ENCODE data around the gene CNTN2.

Gene CNTN2

DNA sequence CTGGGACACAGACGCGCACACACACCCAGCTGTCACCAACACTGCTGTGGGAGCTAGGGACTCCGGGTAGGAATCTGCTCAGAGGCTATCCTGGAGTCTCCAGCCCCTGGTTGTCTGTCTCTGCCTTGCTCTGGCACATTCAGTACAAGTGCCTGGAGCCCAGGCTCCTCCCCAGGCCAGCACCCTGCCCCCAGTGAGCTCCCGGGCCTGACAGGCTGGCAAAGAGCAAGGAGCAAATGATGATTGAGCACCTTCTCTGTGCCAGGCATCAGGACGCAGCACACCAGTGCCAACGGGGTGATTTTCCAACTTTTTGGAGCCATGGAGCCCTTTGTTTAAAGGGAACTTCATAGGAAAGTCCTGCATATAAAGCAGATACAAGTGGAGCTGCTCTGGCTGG lies 6.5 kb downstream of the CNTN2 start:
- no peak for DNase-seq (ENCODE audit: extremely low read depth in 1 of 2, low read depth in 1 of 2)

DNA sequence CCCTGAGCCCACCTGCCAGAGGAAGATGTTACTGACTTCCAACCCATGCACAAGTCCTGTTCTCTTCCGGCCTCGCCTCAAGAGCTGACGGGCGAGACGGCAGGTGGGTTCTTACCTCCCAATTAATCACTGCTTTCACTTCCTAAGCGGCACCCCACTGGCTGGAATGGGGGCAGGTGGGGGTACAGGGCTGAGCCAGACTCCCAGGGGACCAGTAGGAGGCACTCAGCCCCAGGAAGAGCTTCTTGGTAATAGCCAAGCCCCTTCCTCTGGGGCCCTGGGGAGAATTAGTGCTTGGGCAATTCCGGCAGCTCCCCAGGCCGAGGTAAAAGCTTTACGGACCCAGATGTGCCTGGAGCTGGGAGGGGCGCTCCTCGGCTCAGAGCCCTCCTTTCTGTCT lies 9.7 kb downstream of the CNTN2 start:
- DNase-seq (ENCODE audit: extremely low read depth in 1 of 2, low read depth in 1 of 2) = no peak

DNA sequence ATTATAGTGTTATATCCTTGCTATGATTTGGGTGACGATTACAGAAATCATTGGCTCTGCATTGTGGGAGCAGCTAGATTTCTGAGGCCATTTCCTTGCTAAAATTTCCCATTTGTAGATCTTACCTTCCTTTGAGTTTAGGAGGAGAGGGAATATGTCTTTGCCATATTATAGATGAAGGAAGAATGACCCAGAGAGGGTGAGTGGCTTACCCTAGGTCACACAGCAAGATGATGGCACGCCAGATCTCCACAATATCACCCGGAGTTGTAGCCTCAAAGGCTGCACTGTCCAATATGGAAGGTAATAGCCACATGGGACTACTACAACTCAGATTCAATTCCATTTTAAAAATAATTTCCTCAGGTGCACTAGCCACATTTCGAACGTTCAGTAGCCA lies 10.3 kb downstream of the CNTN2 start:
- DNase-seq (ENCODE audit: extremely low read depth in 1 of 2, low read depth in 1 of 2) = no peak

DNA sequence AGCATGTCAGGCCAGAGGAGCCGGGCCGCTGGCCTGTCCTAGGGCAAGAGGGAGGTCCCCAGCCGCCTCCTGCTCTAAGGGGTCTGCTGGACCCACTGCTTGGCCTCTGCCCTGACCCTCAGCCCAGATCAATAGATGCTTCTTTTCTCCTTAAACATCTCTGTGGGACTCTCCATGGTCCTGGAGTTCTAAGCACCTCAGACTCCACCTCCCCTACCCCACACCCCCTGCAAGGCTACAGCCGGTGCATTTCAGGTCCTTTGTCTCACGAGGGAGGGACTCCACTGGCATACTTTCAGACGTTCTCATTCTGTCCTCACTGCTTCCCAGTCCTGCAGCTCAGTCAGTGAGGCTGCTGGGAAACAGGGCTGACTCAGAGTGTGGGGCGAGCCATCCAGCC lies 11.0 kb downstream of the CNTN2 start:
- no peak for DNase-seq (ENCODE audit: extremely low read depth in 1 of 2, low read depth in 1 of 2)

DNA sequence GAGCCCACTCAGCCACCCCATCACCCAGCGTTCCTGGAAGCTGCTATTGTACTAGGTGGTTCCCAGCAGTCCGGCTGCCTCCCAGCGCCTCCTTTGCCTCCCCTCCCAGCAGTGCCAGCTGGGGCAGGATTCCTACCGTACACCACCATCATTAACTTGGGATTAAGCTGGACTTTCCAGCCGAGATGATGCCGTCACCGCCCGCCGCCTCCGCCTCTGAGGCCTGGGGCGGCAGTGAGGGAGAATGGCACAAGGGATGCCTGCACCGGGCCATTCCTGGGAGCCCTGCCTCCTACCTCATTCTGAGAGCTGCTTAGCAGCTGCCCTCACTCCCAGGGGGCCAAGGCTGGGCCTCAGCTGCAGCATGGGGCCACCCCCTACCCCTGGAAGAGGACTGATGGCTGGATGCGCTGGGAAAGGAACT lies 13.2 kb downstream of the CNTN2 start:
- DNase-seq (ENCODE audit: extremely low read depth in 1 of 2, low read depth in 1 of 2) = no peak

DNA sequence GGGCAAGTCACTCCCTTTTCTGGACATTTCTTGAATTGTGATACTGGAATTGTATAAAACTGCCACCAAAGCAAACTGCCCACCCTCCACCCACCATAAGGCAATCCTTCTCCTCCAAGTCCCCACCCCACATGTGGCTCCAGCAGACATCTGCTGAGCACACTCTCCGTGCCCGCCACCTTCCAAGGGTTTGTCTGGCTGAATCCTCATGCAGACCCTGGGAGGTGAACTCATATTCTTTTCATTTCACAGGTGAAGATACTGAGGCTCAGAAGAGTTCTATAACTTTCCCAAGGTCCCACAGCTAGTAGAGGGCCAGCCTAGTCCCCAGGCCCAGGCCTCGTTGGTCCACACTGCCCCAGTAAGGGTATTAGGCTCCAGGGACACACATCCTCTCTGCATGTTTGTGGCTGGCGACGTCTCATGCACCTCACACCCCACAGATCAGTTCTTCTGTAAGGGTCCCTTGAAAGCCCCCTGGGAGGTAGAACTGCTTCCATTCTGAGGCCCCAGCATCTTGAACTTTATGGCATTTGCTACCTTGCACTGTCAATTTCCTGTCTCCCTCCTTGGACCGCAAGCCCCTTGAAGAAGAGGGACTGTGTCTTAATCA lies 14.1 kb downstream of the CNTN2 start:
- DNase-seq (ENCODE audit: extremely low read depth in 1 of 2, low read depth in 1 of 2) = no peak

DNA sequence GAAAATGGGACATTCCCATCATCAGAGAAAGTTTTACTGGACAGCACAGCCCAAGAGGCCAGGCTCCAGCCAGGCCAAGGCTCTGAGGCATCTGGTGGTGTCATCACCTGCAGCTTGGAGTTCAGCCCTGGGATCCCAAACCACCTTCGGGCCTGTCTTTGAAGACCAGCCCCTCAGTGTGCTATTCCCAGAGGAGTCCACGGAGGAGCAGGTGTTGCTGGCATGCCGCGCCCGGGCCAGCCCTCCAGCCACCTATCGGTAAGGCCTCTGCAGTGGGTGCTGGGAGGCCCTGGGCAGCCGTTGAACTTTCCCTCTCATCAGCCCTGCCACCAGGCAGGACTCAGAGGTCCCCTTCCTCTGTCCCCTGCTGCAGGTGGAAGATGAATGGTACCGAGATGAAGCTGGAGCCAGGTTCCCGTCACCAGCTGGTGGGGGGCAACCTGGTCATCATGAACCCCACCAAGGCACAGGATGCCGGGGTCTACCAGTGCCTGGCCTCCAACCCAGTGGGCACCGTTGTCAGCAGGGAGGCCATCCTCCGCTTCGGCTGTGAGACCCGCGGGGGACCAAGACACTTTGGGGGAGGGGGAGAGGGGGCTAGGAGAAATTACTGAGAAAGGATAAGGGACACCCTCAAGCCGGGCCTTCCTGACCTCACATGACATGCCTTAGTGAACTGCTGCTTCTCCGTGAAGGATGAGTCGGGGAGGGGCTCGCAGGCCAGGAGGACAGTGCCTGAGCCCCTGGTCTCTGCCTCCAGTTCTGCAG lies 15.0 kb downstream of the CNTN2 start:
- DNase-seq (ENCODE audit: extremely low read depth in 1 of 2, low read depth in 1 of 2) = no peak

DNA sequence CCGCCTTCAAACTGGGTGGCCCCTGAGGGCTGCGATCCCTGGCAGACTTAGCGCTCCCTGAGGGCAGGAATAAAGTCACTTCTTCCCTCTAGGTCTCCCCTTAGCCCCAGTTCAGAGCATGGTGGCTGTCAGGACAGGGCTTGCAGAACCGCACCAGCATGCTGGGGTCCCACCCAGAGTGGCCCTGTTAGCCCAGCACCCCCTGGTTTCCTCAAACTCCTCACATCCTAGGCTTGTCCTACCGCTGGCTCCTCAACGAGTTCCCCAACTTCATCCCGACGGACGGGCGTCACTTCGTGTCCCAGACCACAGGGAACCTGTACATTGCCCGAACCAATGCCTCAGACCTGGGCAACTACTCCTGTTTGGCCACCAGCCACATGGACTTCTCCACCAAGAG lies 15.8 kb downstream of the CNTN2 start:
- DNase-seq (ENCODE audit: extremely low read depth in 1 of 2, low read depth in 1 of 2) = no peak

DNA sequence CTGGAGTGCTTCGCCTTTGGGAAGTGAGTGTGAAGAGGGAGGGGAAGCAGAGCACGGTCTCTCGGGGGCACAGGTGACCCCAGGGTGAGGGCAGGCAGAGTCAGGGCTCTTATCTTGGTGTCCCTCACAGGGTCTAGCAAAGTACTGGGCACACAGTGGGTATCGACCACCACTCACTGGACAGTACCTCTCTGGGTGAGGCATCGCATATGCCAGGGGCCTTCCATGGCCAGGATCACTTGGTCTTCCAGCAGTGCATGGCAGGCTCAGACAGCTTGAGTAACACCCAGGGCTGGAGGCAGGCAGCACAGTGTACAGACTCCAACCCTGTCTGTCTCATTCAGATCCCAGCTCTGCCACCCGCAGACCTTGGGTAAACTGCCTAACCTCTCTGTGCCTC lies 16.6 kb downstream of the CNTN2 start:
- DNase-seq (ENCODE audit: extremely low read depth in 1 of 2, low read depth in 1 of 2) = no peak

DNA sequence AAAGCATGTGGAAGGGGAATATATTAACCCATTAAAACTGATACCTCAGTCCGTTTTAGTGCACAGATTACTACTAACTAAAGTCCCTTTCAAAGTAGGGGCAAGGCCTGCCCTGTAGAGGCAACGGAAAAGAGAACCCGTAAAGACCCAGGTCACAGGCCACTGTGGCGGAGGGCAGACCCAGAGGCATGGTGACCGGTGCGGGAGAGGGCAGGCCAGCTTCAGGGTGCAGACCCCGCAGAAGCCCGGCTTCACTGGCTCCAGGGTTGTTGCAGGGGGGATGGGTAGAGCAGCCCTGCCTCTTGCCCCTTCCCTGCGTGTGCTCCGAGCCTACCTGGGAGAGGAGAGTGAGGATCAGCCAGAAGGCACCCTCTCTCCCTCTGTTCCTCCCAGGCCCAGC lies 17.7 kb downstream of the CNTN2 start:
- DNase-seq (ENCODE audit: extremely low read depth in 1 of 2, low read depth in 1 of 2) = no peak

DNA sequence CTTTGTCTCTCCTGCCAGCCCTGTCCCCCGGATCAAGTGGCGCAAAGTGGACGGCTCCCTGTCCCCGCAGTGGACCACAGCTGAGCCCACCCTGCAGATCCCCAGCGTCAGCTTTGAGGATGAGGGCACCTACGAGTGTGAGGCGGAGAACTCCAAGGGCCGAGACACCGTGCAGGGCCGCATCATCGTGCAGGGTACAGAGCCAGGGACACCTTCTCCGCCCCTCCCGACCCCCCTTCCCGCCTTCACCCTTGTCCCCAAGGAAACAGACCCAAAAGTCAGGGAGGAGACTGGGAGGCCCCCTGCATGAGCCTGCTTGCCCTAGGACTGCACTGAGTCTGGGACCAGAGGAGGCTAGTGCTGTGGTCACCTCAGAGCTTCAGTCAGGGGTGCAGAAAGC lies 18.2 kb downstream of the CNTN2 start:
- no peak for DNase-seq (ENCODE audit: extremely low read depth in 1 of 2, low read depth in 1 of 2)

DNA sequence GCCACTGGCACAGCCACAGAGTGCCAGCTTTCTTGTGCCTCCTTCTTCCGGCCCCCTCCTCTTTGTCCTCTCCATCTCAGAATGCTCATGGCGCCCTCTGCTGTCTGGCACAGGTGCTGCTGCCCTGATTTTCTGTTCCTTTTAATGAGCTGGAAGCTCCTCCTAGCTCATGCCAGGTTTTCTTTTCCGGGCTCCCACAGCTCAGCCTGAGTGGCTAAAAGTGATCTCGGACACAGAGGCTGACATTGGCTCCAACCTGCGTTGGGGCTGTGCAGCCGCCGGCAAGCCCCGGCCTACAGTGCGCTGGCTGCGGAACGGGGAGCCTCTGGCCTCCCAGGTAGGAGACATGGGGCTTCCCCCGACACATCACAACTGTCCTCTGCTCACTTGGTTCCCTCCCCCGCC lies 18.7 kb downstream of the CNTN2 start:
- DNase-seq (ENCODE audit: extremely low read depth in 1 of 2, low read depth in 1 of 2) = peak; percentile 22 to 45

DNA sequence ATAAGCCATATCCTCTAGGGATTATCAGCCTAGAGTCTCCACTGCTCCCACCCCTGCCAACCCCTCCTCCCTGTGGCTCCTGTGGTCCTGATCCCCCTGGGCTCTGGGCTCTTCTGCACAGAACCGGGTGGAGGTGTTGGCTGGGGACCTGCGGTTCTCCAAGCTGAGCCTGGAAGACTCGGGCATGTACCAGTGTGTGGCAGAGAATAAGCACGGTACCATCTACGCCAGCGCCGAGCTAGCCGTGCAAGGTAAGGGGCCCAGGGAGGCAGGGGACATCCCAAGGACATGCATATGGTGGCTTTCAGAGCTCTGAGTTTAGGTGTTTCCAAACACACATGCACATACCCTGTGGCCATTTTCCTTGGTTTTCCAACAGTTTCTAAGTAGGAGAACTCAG lies 19.3 kb downstream of the CNTN2 start:
- DNase-seq (ENCODE audit: extremely low read depth in 1 of 2, low read depth in 1 of 2) = no peak

DNA sequence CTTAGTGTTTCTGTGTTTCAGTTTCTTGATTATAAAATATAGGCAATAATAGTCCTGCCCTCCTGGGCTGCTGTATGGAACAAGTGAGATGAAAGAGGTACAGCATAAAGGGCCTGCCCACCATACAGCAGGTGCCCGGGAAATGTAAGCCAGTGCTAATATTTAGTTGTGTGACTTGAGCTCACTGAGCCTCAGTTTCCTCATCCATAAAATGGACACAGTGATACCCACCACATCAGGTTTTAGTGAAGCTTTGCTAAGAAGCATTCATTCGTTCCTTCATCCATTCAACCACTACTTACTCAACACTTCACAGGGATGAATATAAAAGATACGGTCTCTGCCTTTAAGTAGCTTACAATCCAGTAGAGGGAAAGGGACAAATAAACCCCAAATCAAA lies 19.9 kb downstream of the CNTN2 start:
- no peak for DNase-seq (ENCODE audit: extremely low read depth in 1 of 2, low read depth in 1 of 2)

DNA sequence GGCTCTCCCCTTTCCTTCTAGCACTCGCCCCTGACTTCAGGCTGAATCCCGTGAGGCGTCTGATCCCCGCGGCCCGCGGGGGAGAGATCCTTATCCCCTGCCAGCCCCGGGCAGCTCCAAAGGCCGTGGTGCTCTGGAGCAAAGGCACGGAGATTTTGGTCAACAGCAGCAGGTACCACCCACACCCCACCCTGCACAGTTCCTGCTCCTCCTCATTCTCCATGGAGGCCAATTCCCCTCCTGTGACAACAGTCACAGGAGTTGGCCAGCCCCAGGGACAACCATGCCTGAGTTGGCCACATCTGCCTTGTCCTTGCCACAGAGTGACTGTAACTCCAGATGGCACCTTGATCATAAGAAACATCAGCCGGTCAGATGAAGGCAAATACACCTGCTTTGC lies 21.3 kb downstream of the CNTN2 start:
- DNase-seq (ENCODE audit: extremely low read depth in 1 of 2, low read depth in 1 of 2) = no peak

DNA sequence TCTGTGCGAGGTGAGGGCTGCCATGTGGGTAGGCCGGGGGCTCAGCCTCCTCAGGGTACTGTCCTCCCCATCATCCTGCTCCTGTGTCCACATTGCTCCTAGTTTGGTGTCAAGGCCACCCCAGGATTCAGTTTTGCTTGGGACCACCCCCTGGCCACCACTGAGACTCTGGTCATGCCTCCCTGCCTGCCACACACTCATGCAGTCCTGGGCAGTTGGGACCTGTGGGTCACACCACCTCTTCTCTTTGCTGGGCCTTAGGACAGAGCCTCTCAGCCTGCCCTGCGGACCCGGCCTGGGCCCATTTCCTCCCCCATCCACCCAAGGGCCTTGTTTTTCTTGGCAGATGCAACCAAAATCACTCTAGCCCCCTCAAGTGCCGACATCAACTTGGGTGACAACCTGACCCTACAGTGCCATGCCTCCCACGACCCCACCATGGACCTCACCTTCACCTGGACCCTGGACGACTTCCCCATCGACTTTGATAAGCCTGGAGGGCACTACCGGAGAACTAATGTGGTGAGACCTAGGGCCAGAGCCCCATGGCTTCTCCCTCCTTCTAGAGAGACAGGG lies 21.8 kb downstream of the CNTN2 start:
- no peak for DNase-seq (ENCODE audit: extremely low read depth in 1 of 2, low read depth in 1 of 2)

DNA sequence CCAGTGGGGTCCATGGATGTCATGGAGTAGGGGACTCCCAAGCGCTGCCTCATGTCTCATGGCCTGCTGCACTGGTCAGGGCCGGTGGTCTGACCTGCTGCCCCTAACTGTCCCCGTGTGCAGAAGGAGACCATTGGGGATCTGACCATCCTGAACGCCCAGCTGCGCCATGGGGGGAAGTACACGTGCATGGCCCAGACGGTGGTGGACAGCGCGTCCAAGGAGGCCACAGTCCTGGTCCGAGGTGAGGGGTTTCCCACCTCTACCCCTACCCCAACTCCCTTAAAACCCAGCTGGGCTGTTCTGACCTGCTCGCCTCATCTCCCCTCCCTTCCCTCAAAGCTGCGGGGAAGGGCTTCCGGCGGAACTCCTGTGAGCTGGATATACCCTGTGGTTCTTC lies 22.7 kb downstream of the CNTN2 start:
- DNase-seq (ENCODE audit: extremely low read depth in 1 of 2, low read depth in 1 of 2) = no peak

DNA sequence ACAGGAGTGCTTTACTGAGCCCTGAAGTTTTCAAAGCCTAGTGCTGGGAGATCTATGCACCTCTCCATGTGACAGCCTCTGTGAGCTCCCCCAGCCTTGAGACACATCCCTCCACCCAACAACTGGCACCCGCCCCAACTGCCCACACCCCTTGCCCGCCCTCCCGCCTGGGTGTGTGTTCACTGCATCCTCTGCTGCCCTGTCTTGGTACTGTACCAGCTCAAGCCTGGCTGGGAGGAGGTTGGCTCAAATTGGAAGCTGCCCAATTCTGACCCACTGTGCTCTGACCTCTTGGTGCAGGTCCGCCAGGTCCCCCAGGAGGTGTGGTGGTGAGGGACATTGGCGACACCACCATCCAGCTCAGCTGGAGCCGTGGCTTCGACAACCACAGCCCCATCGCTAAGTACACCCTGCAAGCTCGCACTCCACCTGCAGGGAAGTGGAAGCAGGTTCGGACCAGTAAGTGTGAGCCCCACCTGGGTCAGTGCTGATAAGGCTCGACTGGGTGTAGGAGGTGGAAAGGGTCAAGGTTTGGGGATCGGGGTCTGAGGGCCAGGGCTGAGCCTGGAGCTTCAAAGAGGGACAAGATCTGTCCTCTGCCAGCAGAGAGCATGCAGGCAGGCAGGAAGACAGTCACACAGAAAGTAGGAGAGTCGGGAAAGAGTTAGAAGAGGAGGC lies 23.3 kb downstream of the CNTN2 start:
- DNase-seq (ENCODE audit: extremely low read depth in 1 of 2, low read depth in 1 of 2) = no peak

DNA sequence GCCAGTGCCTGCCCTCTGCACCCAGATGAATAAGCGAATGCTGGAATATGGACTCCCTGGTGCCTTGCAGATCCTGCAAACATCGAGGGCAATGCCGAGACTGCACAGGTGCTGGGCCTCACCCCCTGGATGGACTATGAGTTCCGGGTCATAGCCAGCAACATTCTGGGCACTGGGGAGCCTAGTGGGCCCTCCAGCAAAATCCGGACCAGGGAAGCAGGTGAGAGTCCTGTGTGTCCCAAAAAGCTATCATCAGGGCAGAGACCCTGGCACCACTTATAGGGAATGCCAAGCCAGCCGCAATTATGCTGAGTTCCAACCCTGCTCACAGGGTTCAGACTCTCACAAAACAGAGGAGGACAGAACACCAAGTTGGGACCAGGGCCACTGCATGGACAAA lies 24.0 kb downstream of the CNTN2 start:
- DNase-seq (ENCODE audit: extremely low read depth in 1 of 2, low read depth in 1 of 2) = no peak

DNA sequence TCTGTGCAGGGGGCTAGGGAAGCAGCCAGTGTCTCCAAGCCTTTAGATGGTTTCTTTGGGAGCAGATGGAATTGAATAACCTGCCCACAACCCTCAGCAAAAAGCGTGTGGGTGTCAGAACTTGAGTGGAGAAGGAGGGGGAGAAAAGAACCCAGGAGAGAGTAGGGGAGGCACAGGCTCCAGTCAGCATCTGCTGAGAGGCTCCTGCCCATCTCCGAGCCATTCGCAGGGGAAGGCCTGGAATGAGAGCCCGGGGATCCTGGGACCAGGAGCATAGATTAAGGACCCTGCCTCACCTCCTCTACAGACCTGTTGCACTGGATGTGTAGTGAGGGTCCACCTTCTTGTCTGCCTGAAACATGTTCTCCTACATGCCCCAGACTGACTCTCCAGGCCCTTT lies 25.0 kb downstream of the CNTN2 start:
- DNase-seq (ENCODE audit: extremely low read depth in 1 of 2, low read depth in 1 of 2) = no peak

DNA sequence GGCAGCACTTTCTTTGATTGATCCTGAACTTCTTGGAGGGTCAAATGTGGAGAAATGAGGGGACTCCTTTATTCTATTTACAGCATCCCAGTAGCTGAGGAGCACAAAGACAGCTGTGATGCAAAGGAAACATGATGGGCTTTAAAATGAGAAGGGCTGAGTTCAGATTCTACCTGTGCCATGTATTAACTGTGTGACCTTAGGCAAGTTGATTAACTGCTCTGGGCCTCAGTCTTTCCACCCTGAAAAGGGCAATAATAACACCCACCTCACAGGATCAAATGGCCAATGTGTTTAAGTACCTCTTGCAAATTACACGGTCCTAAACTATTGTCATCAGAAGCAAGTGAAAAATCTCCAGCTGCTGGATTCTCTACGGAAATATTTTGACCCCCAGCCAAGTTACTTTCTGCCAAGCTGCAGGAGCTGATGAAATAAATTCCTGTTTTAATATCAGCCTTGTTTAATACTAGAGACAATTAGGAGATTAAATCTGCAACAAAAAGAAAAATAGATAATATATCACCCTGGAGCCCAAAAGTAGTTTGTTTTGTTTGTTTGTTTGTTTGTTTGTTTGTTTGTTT lies 25.5 kb downstream of the CNTN2 start:
- no peak for DNase-seq (ENCODE audit: extremely low read depth in 1 of 2, low read depth in 1 of 2)
